Mesenteric fat pad (tissue), 1 donor: ENCODE results near the gene NEK3. TPM values are rescaled to one million over a fixed set of nuclear protein-coding genes. Genes with fewer than 3 reads are reported as not detected.
A peak's percentile ranks its signal among the peaks of the same experiment; 100 is the strongest.
"Not testable (repeated sequence)": the region's sequence is repeated elsewhere in the genome, so short reads cannot be mapped to it uniquely, and the experiment has no call there.

ENCODE experiments used
- DNase-seq: peaks from one replicate; pipeline ENCODE4 v3.0.0-alpha.2; 2020; ENCODE audit warnings: low spot score
- long read RNA-seq: library from polyadenylated mRNA; unstranded; transcript quantifications from one replicate; pipeline ENCODE4 v2.0.0, GENCODE V29; 2020
- total RNA-seq: library from RNA; stranded (reverse); fragmentation: NEBNext Ultra II Directional; extraction: Animal tissue kit (Norgen Biotek cat#: 25700); gene quantifications from one replicate; pipeline ENCODE4 v1.2.1, GENCODE V29; 2021
- donor health status: DM: yes; HTN: yes; CAD: no.

NEK3 gene, protein sequence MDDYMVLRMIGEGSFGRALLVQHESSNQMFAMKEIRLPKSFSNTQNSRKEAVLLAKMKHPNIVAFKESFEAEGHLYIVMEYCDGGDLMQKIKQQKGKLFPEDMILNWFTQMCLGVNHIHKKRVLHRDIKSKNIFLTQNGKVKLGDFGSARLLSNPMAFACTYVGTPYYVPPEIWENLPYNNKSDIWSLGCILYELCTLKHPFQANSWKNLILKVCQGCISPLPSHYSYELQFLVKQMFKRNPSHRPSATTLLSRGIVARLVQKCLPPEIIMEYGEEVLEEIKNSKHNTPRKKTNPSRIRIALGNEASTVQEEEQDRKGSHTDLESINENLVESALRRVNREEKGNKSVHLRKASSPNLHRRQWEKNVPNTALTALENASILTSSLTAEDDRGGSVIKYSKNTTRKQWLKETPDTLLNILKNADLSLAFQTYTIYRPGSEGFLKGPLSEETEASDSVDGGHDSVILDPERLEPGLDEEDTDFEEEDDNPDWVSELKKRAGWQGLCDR
- 11.4 TPM for total RNA-seq
- long read RNA-seq, partial matches to known transcripts: 1 of 5 reads
- long read RNA-seq, other reads (novel, unspliced or antisense): 2 of 5 reads

DNA sequence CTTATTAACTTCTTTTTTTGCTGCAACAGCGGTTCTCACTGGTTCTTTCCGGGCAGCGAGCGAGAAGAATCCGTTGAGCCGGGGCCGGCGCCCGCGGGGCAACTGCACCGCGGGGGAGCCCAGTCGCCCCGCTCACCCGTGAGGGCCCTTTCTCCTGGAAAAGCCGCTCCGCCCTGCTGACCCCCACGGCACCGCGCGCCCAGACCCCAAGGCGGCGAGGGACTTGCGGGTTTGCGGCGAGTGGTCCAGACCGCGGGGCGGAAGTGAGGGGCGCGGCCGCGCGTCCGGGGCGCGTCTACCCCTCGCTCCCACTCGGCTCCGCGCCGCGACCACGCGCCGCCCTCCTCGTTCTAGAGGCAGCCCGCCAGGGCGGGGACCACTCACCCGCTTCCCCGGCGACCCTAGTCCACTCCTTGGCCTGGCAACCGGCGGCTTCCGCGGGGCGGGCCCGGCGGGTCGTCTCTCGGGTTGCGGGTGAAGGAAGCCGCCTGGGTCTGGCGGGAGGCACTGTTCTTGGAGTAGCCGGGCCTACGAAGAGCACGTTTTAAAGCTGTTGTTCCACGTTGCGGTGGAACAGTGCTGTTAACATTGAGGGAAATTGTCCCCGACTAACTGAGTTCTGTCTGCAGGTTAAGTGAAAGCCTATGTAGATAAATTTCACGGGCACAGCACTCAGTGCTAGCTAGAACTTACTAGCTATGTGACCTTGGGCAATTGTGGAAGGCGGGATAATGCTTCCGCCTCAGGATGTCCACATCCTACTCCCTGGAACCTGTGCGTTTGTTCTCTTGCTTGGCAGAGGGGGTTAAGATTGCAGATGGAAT, at the start of gene NEK3:
TSS of gene NEK3 (minus strand) at position 439 of the 824 bp plus-strand sequence. CDS start 3,406 bp downstream, outside the sequence.
- DNase-seq: peak; percentile 93

- DNase-seq: not testable (repeated sequence)
Measured at GRCh38 chr13:52208384-52208783, 49.0 kb upstream of the NEK3 start.

- not testable (repeated sequence) for DNase-seq
Measured at GRCh38 chr13:52207896-52208295, 48.5 kb upstream of the NEK3 start.

- DNase-seq: not testable (repeated sequence)
Measured at GRCh38 chr13:52207337-52207736, 47.9 kb upstream of the NEK3 start.

GRCh38 chr13:52204546-52204945, 45.1 kb upstream of the NEK3 start:
- DNase-seq: not testable (repeated sequence)

DNA sequence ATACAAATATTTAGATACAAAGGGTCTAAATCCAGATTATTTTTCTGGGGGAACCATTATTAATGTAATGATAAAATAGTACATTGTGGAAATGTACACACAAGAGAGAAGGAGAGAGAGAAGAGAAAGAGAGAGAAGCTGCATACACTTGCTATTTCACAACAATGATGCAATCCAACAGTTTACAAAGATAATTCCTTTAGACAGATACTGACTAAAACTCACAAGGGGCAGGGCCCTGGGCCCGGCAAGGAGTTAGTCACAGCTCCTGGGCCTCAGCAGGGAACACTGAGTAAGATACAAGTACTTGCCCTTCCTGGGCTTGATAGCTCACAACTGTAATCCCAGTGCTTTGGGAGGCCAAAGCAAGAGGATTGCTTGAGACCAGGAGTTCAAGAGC, 44.5 kb upstream of the NEK3 start:
- DNase-seq: not testable (repeated sequence)

DNA sequence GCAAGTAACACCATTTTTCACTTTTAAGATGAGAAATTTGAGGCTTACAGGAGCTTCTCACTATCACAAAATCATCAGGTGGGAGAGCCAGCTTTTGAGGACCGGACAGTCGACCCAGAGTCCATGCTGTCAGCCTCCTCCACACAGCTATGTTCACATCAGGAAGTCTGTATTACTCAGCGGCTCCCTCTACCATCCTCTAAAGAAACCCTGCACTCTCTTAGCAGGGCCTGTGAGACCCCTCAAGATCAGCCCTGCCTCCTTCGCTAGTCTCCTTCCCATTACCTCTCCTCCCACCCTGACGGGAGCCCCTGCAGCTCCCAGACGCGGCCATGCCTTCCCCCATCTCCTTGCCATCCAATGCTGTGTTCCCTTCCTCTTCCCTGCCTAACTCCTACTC, 43.1 kb upstream of the NEK3 start:
- DNase-seq: not testable (repeated sequence)

DNA sequence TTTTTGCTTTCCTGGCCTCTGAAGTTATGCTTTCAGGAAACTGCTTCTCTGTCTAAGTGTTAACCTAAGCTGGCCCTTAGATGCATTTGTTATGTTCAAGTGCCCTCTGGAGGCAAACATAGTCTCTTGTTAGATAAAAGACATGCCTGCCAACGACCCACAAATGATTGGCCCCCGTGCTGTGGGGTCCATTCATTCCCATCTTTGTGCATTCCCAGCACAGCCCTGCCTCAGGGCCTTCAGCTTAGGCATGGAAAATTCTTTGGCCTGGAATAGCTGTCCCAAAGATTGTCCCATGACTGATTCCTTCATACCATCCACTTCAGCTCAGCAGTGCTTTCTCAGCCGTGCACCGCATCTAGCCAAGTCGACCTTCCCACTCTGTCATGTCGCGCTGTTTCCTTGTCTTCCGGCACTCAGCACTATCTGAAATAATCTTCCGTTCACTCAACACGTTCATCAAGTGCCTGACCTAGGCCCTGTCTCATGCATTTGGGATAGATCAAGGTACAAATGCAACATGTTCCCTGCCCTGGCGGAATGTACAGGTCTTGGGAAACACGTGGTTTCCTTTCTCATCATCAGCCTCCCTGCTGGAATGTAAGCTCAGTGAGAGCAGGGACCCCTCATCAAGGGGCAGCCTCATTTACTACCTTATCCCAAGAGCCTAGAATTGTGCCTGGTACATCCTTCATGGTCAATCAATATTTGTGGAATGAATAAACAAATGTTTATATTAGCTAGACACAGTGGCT, 42.2 kb upstream of the NEK3 start:
- DNase-seq: not testable (repeated sequence)

DNA sequence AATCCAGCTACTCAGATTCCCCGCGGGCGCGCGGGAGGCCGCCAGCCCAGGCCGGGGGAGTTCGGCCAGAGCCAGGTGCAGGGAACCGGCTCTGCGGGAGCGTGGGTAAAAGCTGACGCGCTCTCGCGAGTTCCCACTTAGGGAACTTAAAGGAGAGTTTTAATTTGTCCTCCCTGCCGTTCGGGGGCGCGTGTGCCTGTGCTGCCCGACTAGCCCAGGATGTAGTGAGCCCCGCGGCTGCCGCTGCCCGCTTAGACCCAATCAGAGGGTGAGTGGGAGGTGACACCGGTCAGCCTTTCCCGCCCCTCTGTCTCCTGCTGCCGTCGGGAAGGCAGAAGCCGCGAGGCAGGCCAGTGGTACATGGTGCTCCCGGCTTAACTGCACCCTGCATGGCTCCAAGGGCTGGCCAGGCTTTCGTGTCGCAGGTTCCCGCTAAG, 36.0 kb upstream of the NEK3 start:
- DNase-seq: peak; percentile 91

DNA sequence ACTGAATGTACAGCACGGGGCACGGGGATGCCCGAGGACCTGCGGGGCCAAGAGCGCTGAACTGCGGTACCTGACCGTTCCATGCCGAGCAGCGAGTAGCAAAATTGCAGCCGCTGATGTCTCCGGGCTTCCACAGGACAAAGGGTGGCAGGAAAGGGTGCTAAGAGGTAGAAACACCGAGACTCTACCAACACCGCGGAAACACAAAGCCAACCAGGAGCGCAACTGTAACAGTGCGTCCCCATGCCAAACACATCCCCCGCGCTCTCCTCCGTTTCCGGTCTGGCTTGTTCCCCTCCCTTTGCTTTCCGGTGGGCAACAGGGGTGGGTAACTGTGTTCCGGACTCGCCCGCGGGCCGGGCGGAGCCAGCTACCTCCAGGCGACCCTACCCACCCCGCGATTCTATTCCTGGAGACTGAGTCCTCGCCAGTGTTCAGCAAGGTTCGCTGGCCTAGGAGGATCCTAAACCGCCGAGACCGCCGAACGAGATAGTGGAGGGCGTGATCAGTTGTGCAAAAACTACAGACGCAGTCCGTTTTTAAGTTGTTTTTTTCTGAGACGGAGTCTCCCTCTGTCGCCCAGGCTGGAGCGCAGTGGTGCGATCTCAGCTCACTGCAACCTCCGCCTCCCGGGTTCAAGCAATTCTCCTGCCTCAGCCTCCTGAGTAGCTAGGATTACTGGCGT, 34.9 kb upstream of the NEK3 start:
- peak; percentile 91 for DNase-seq

DNA sequence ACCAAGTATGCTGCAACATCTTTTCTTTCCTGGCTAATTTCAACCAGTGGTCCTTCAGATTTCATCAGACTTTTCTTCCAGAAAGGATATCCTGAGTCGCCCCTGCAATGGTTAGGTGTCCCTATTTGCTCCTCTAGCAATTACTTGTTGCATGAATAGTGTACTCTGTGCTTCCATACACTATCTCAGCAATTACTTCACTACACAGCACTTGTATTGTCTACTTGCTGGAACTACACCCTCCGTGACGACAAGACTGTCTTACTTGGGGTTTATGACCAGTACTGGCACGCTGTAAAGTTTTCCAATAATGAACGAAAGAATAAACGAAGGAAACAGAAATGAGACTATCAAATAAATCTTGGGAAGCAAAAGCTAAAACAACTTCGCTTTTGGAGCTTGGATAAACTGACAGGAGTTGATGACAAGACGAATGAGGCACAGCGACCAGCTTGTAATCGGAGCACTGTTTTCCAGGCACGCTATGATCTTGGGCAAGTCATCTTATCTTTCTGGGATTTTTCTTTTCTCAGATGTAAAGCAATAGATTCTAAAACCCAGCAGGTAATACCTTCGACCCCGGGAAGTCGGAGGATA, 34.3 kb upstream of the NEK3 start:
- not testable (repeated sequence) for DNase-seq

DNA sequence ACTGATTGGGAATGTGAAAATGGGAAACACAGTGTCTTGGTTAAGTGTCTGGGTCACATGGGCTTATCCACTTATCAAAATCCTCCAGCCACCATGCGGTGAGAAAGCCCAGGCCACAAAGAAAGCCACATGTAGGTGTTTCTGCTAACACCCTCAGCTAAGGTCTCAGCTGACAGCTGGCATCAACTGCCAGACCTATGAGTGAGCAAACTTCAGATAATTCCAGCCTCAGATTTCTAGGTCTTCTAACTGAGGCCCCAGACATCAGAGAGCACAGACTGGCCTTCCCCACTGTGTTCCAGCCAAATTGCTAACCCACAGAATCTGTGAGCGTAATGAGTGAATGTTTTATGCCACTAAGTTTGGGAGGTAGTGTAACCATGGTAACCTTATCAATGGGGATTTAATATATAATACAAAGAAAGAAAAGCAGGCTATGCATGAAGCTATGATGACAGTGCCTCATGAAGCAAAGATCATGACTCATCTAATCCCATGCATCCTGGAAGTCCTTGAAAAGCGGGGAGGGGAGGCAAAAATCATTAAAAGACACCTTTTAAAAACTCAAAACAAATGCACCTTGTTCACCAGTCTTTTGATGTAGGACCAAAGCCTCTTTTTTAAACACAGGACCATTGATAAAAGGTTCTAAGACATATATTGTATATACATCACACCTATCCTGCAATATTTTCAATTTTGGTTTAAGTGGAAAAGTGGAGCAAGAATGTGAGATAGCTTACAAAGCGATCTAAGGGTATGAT, 28.2 kb upstream of the NEK3 start:
- not testable (repeated sequence) for DNase-seq

GRCh38 chr13:52187029-52187423, 27.6 kb upstream of the NEK3 start:
- no peak for DNase-seq

GRCh38 chr13:52181316-52181954, 22.0 kb upstream of the NEK3 start:
- not testable (repeated sequence) for DNase-seq

DNA sequence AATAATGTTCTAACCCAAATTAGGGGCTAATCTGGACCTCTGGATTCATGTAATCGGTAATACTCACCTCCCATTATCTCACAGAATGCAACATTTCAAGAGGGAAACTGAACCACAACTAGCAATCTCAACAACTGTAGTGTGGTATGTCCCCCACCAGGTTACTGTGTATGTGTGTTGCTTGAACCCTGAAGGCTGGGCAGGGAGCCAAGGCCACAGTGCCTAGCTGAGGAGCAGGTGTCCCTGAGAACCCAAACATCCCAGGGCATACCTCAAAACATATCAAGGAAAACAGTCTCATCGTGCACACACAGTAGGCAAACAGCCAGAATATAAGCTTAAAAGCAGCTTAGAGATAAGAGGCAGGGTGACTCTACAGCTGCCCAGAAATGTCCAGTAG, 20.5 kb upstream of the NEK3 start:
- DNase-seq: no peak

GRCh38 chr13:52177276-52177675, 17.9 kb upstream of the NEK3 start:
- no peak for DNase-seq

DNA sequence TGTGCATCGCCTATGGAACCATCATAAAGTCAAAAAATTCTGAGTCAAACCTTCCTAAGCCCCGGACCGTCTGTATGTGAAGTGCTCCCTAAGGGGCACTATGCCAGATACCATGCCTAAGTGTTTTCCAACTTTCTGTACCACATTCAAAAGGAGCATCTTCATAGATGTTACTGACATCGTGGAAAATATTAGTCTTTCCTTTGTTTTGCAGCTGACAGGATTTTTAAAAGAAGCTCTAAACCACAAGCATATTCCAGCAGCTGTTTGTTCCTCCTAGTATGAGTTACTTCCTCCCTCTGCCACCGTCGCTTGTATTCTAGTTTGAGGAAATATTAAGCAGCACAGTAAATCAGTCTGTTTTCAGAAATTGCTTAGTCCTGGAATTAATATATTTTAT, 14.6 kb upstream of the NEK3 start:
- DNase-seq: not testable (repeated sequence)

DNA sequence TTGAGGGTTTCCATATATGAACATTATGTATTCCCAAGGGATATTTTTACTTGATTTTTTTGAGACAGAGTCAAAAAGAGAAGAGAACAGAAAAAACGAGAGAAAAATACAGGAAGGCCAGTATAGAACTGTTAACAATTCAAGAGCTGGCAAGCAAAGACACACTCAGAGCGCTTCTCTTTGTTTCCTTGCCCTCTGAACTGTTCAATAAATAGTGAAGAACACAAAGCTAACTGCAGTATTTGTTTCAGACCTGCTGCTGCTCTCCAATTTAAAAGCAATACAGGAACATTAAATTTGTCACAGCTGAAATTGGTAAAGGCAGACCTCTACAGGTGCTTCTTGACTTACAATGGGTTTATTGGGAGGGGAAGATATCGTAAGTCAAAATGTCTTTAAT, 14.0 kb upstream of the NEK3 start:
- no peak for DNase-seq

DNA sequence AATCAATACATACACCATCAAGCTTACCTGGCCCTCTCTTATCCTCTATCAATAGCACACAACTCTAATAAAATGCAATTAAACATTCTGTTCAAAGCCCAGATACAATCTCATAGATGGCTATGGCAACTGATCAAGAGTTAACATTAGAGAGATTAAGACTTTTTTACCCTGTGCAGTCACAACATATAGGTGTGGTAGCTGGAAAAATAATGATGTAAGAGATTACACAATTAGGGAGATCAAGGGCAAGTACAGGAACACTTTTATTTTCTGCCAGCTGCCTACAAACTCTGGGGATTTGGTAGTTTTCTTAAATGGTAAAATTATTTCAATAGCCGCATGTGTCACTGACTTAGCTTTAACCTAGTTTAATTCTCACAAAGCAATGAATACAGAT, 12.3 kb upstream of the NEK3 start:
- not testable (repeated sequence) for DNase-seq
